BLaER1 treated with 17β-estradiol and CSF1 and Interleukin-3, amounts not matched to agents 10 nM and 100 nM (cell line): ENCODE results near the gene LAMTOR4.

Experiments used
- H3K27ac ChIP-seq, 11 experiments: shearing (Covaris generic); formaldehyde crosslinking; 2 replicates each; pipeline ENCODE4 v1.8.1; 2022
- H3K27me3 ChIP-seq, 11 experiments: shearing (Covaris generic); formaldehyde crosslinking; 2 replicates each; pipeline ENCODE4 v1.8.1; 2022
- H3K36me3 ChIP-seq, 11 experiments: shearing (Covaris generic); formaldehyde crosslinking; 2 replicates each; pipeline ENCODE4 v1.8.1; 2022
- H3K4me1 ChIP-seq, 10 experiments: shearing (Covaris generic); formaldehyde crosslinking; 2 replicates each; pipeline ENCODE4 v1.8.1; 2022
- H3K4me2 ChIP-seq, 11 experiments: shearing (Covaris generic); formaldehyde crosslinking; 2 replicates each; pipeline ENCODE4 v1.8.1; 2022
- H3K4me3 ChIP-seq, 10 experiments: shearing (Covaris generic); formaldehyde crosslinking; 2 replicates each; pipeline ENCODE4 v1.8.1; 2022
- H3K9ac ChIP-seq, 11 experiments: shearing (Covaris generic); formaldehyde crosslinking; 2 replicates each; pipeline ENCODE4 v1.8.1; 2022
- H3K9me3 ChIP-seq, 11 experiments: shearing (Covaris generic); formaldehyde crosslinking; replicated peaks in 1 of 11; 2 replicates each; pipeline ENCODE4 v1.8.1; 2022
- H4K20me1 ChIP-seq, 11 experiments: shearing (Covaris generic); formaldehyde crosslinking; 2 replicates each; pipeline ENCODE4 v1.8.1; 2022
- Cebpa-rat ChIP-seq, 11 experiments: shearing (Covaris generic); IDR thresholded peaks; 2 replicates each; pipeline ENCODE4 v1.8.1; 2022

LAMTOR4 gene

DNA sequence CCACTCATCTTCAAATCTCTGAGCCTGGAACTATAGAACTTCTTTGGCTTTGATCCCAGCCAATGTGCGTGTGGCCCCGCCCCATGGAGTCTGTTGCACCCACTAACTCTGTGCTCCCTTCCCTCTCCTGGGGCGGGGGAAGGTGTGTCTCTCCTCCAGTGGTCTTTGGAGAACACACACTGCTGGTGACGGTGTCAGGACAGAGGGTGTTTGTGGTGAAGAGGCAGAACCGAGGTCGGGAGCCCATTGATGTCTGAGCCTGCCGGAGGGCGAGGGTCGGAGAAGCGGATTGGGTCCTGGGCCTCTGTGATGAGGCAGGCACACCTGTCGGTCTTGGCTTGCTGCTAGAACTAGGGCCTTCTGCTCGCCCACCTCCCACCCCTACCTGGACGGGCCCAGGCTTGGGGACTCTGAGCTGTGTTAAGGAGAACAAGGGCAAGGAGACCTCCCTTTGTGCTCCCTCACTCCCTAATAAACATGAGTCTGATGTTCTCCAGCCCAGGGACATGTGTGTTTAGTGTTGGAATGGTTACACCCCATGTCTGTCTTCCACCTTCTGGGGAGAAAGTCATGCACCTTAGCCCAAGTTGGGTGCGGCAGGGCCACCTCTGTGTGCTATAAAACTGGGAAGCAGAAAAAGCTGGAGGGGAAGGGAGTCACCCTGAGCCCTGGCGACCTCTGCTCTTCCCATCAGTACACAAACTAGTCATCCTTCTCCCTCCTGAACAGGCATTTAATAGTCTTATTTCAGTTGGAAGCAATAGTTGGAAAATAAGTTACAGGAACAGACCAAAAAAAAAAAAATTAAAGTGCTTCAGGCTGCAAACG, 5.2 kb downstream of the LAMTOR4 start:
- H3K4me1 ChIP-seq, result peaks cover 71 to 87% (median 82%) of the 10 kb centered on the region in 10 experiments
- no peaks in the 10 kb centered on the region for H3K9me3 ChIP-seq
- H3K9ac ChIP-seq, result peak overlapping the region in 10 of 11 experiments; percentile 1 to 52 (median 26); a peak in 9 of 22 replicates
- H3K36me3 ChIP-seq, result peaks cover 40 to 72% (median 54%) of the 10 kb centered on the region in 11 experiments
- peak overlapping the region in 7 of 11 experiments; percentile 12 to 100 (median 89); a peak in 13 of 22 replicates for H3K4me2 ChIP-seq
- peak overlapping the region in 1 of 10 experiments; percentile 4; a peak in 1 of 20 replicates for H3K4me3 ChIP-seq
- H3K27me3 ChIP-seq, result no peaks in the 10 kb centered on the region
- no peak for TF ChIP-seq Cebpa-rat (IDR thresholded peaks at IDR 0.05)
- H3K27ac ChIP-seq, result peak overlapping the region in 8 of 11 experiments; percentile 9 to 74 (median 50); a peak in 12 of 22 replicates
- peaks cover 39 to 63% (median 50%) of the 10 kb centered on the region in 11 experiments for H4K20me1 ChIP-seq

DNA sequence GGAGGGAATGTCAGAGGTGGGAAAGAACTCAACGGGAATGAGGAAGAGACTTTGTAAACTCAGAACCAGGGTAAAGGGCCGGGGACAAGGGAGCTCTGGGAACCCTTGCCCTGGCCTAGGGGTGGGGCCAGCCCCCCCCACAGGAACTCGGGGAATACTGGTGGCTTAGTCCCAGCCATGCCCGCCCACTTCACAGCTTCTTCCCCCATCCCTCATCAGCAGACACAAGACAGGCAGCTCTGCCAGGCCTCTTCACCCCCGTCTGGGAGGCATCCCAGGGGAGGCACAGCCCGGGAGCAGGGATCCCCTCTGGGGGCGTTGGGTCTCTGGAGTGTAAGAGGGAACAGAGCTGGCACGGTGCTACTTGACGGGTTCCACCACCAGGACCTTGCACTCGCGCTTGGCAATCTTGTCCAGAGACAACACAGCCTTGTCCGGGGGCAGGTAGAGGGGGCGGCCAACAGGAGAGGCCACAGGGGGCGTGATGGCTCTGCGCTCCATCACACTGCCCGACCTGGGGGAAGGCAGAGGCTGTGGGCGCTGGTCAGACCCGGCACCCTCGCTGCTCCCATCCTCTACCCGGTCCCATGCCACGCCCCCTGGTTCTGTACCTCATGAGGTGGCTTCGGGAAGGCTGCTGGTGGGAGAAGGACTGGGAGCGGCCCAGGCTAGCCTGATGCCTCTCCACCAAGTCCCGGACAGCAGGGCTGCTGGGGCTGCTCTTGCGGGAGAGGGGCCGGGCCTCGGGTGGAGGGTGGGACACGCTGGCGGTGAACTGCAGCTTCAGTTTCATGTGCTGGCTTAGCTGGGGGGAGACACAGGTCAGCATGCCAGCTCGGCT, 6.2 kb downstream of the LAMTOR4 start:
- peak overlapping the region in 1 of 10 experiments; percentile 18; a peak in 2 of 20 replicates for H3K4me3 ChIP-seq
- no peaks in the 10 kb centered on the region for H3K27me3 ChIP-seq
- H3K9me3 ChIP-seq, result no peaks in the 10 kb centered on the region
- peaks cover 39 to 63% (median 50%) of the 10 kb centered on the region in 11 experiments for H4K20me1 ChIP-seq
- peak overlapping the region; percentile 5 to 100 (median 89); a peak in 18 of 22 replicates for H3K4me2 ChIP-seq
- no peak for TF ChIP-seq Cebpa-rat (IDR thresholded peaks at IDR 0.05)
- H3K9ac ChIP-seq, result peak overlapping the region; percentile 20 to 68 (median 40); a peak in 16 of 22 replicates
- H3K4me1 ChIP-seq, result peaks cover 75 to 92% (median 84%) of the 10 kb centered on the region in 10 experiments
- H3K27ac ChIP-seq, result peak overlapping the region in 5 of 11 experiments; percentile 1 to 53 (median 17); a peak in 7 of 22 replicates
- H3K36me3 ChIP-seq, result peaks cover 40 to 72% (median 54%) of the 10 kb centered on the region in 11 experiments

DNA sequence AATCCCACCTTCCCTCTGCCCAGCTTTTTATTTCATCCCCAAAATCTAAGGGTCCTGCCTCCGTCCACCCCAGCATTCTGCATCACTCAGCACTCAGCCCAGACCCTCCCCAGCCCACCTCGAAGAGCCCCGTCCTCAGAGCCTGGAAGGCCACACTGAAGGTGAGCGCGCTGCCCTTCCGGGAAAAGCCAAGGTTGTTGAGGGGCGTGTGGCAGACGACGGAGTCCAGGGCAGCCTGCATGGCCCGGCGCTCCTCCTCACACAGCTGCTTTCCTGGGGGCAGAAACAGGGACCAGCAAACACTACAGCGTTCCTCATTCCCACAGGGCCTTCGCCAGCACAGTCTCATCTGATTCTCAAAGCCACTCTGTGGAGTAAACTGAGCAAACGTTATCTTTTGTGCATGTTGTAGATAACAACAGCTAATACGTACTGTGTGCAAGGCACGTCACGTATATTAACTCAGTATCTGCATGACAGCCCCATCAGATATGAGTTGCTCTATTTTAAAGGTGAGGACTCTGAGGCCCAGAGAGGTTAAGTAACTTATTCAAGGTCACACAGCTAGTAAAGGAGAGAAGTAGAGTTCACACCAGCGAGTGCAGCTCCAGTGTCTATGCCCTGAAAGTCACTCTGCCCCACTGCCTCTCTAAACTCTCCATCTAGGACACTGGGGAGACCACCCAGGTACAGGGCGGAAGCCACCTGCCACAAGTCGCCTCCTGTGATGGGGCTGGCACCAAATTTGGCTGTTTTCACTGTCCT, 7.0 kb downstream of the LAMTOR4 start:
- Histone ChIP-seq H3K4me1 (peaks cover 66 to 88% (median 75%) of the 10 kb centered on the region in 10 experiments), H4K20me1 (peaks cover 39 to 63% (median 50%) of the 10 kb centered on the region in 11 experiments), H3K9ac (peak overlapping the region in 9 of 11 experiments; percentile 35 to 94 (median 68); a peak in 10 of 22 replicates), H3K27ac (peak overlapping the region in 1 of 11 experiments; percentile 86; a peak in 2 of 22 replicates), H3K4me3 (peak overlapping the region in 4 of 10 experiments; percentile 80 to 100 (median 94); a peak in 6 of 20 replicates), H3K27me3 (no peaks in the 10 kb centered on the region), H3K36me3 (peaks cover 40 to 66% (median 53%) of the 10 kb centered on the region in 11 experiments), H3K9me3 (no peaks in the 10 kb centered on the region), H3K4me2 (peak overlapping the region; percentile 89 to 100 (median 97); a peak in 20 of 22 replicates)
- TF ChIP-seq Cebpa-rat (IDR thresholded peaks at IDR 0.05), result no peak

GRCh38 chr7:100156331-100157068, 7.8 kb downstream of the LAMTOR4 start:
- peak overlapping the region; percentile 87 to 98 (median 94) for H3K9ac ChIP-seq
- H3K4me1 ChIP-seq, result peaks cover 62 to 80% (median 71%) of the 10 kb centered on the region in 10 experiments
- H3K9me3 ChIP-seq, result no peaks in the 10 kb centered on the region
- peak overlapping the region; percentile 89 to 100 (median 97) for H3K4me2 ChIP-seq
- peak overlapping the region in 9 of 11 experiments; percentile 35 to 96 (median 92); a peak in 16 of 22 replicates for H3K27ac ChIP-seq
- H3K36me3 ChIP-seq, result peaks cover 40 to 58% (median 51%) of the 10 kb centered on the region in 11 experiments
- H3K27me3 ChIP-seq, result no peaks in the 10 kb centered on the region
- peaks cover 39 to 60% (median 50%) of the 10 kb centered on the region in 11 experiments for H4K20me1 ChIP-seq
- no peak for TF ChIP-seq Cebpa-rat (IDR thresholded peaks at IDR 0.05)
- peak overlapping the region; percentile 80 to 100 (median 94); a peak in 19 of 20 replicates for H3K4me3 ChIP-seq

- Histone ChIP-seq H3K9me3 (no peaks in the 10 kb centered on the region), H3K36me3 (peaks cover 40 to 53% (median 46%) of the 10 kb centered on the region in 11 experiments), H3K9ac (peak overlapping the region; percentile 87 to 98 (median 94)), H4K20me1 (peaks cover 39 to 57% (median 50%) of the 10 kb centered on the region in 11 experiments), H3K4me3 (peak overlapping the region; percentile 80 to 100 (median 94)), H3K4me2 (peak overlapping the region; percentile 89 to 100 (median 97)), H3K27ac (peak overlapping the region in 9 of 11 experiments; percentile 35 to 96 (median 92); a peak in 16 of 22 replicates), H3K4me1 (peaks cover 57 to 75% (median 66%) of the 10 kb centered on the region in 10 experiments), H3K27me3 (no peaks in the 10 kb centered on the region)
- TF ChIP-seq Cebpa-rat (IDR thresholded peaks at IDR 0.05), result no peak
Observed at GRCh38 chr7:100157069-100157333, 8.3 kb downstream of the LAMTOR4 start.

- Histone ChIP-seq H3K9ac (peak overlapping the region; percentile 87 to 98 (median 94)), H3K27ac (peak overlapping the region; percentile 79 to 96 (median 92); a peak in 21 of 22 replicates), H3K36me3 (peaks cover 40 to 51% (median 45%) of the 10 kb centered on the region in 11 experiments), H3K4me1 (peaks cover 52 to 70% (median 60%) of the 10 kb centered on the region in 10 experiments), H4K20me1 (peaks cover 39 to 56% (median 49%) of the 10 kb centered on the region in 11 experiments), H3K4me3 (peak overlapping the region; percentile 80 to 100 (median 94)), H3K27me3 (no peaks in the 10 kb centered on the region), H3K4me2 (peak overlapping the region; percentile 89 to 100 (median 97)), H3K9me3 (no peaks in the 10 kb centered on the region)
- no peak for TF ChIP-seq Cebpa-rat (IDR thresholded peaks at IDR 0.05)
Observed at GRCh38 chr7:100157334-100158228, 8.9 kb downstream of the LAMTOR4 start.
